GM19452 (cell line): ENCODE results near the gene RPTOR.

Experiments used
- ATAC-seq: cut with Tn5 transposase; IDR thresholded peaks from one replicate; pipeline ENCODE4 v1.9.1; 2021; ENCODE audit not compliant: unreplicated experiment

RPTOR gene

GRCh38 chr17:80882323-80882722 is 337.7 kb downstream of the RPTOR start:
- ATAC-seq = no peak

- ATAC-seq = no peak
These were observed 338.5 kb downstream of the RPTOR start for GRCh38 chr17:80882926-80883685.

GRCh38 chr17:80883831-80884735 is 339.4 kb downstream of the RPTOR start:
- no peak for ATAC-seq

GRCh38 chr17:80884811-80885210 is 340.2 kb downstream of the RPTOR start:
- ATAC-seq = no peak

GRCh38 chr17:80885947-80886582 is 341.4 kb downstream of the RPTOR start:
- ATAC-seq = no peak

GRCh38 chr17:80886641-80887573 is 342.3 kb downstream of the RPTOR start:
- ATAC-seq = no peak

- no peak for ATAC-seq
These were observed 343.1 kb downstream of the RPTOR start for GRCh38 chr17:80887639-80888175.

GRCh38 chr17:80888276-80889160 is 343.9 kb downstream of the RPTOR start:
- ATAC-seq = no peak

- no peak for ATAC-seq
These were observed 344.9 kb downstream of the RPTOR start for GRCh38 chr17:80889231-80890195.

- no peak for ATAC-seq
These were observed 345.7 kb downstream of the RPTOR start for GRCh38 chr17:80890196-80890920.

GRCh38 chr17:80890921-80891396 is 346.3 kb downstream of the RPTOR start:
- no peak for ATAC-seq

- peak; percentile 35 for ATAC-seq
These were observed 346.9 kb downstream of the RPTOR start for GRCh38 chr17:80891397-80892018.

GRCh38 chr17:80892019-80892855 is 347.6 kb downstream of the RPTOR start:
- ATAC-seq = peak; percentile 79

GRCh38 chr17:80892900-80893603 is 348.4 kb downstream of the RPTOR start:
- no peak for ATAC-seq
